Stimulated activated memory B cell treated with anti-CD40 and anti-IgM and Interleukin-4, amounts not matched to agents 10 μg/mL and 1 μg/mL and 100 μg/mL, for 72 hours (primary cell): Measurements from ENCODE around the gene TOX2.

Source experiments
- ATAC-seq: fragments of 150-1000 bp; cut with Tn5 transposase; 2 replicates; pipeline ENCODE4 v1.10.0; 2021
- H3K27ac Mint-ChIP-seq: one replicate; pipeline ENCODE4 v1.8.0; 2022; ENCODE audit warnings: mild to moderate bottlenecking, mixed read lengths
- H3K27me3 Mint-ChIP-seq: one replicate; pipeline ENCODE4 v1.8.0; 2022; ENCODE audit warnings: mixed read lengths
- H3K36me3 Mint-ChIP-seq: one replicate; pipeline ENCODE4 v1.8.0; 2022; ENCODE audit warnings: mixed read lengths
- H3K4me1 Mint-ChIP-seq: one replicate; pipeline ENCODE4 v1.8.0; 2022; ENCODE audit warnings: mixed read lengths
- H3K4me3 Mint-ChIP-seq: one replicate; pipeline ENCODE4 v1.8.0; 2022; ENCODE audit warnings: mild to moderate bottlenecking, moderate library complexity, mixed read lengths
- H3K9me3 Mint-ChIP-seq: one replicate; pipeline ENCODE4 v1.8.0; 2022; ENCODE audit warnings: mixed read lengths

The TOX2 gene

GRCh38 chr20:43914311-43915210 is at the start of gene TOX2:
Gene TOX2 (plus strand): TSS chr20:43914852. CDS start chr20:43914892, 40 bp downstream.
- Mint-ChIP-seq H3K36me3 (no peaks in the 10 kb centered on the region), H3K4me3 (peak within 1 kb of the TSS; percentile 79), H3K27ac (peak within 1 kb of the TSS; percentile 72), H3K4me1 (peaks cover 41% of the 10 kb centered on the region), H3K27me3 (peaks cover 38% of the 10 kb centered on the region), H3K9me3 (peaks cover 6% of the 10 kb centered on the region)
- ATAC-seq: peak; percentile 71

- H3K9me3 Mint-ChIP-seq: no peaks in the 10 kb centered on the region
- H3K4me3 Mint-ChIP-seq: no peak overlapping the region
- H3K4me1 Mint-ChIP-seq: no peaks in the 10 kb centered on the region
- no peak for ATAC-seq
- peaks cover 17% of the 10 kb centered on the region for H3K27me3 Mint-ChIP-seq
- H3K27ac Mint-ChIP-seq: no peak overlapping the region
- H3K36me3 Mint-ChIP-seq: no peaks in the 10 kb centered on the region
These were observed 46.6 kb upstream of the TOX2 start for GRCh38 chr20:43868091-43868490.

- Mint-ChIP-seq H3K27ac (no peak overlapping the region), H3K36me3 (no peaks in the 10 kb centered on the region), H3K9me3 (no peaks in the 10 kb centered on the region), H3K4me1 (no peaks in the 10 kb centered on the region), H3K4me3 (no peak overlapping the region), H3K27me3 (peaks cover 26% of the 10 kb centered on the region)
- no peak for ATAC-seq
These were observed 44.2 kb upstream of the TOX2 start for GRCh38 chr20:43870484-43870883.

- peaks cover 4% of the 10 kb centered on the region for H3K9me3 Mint-ChIP-seq
- ATAC-seq: no peak
- H3K27ac Mint-ChIP-seq: no peak overlapping the region
- no peaks in the 10 kb centered on the region for H3K4me1 Mint-ChIP-seq
- H3K4me3 Mint-ChIP-seq: no peak overlapping the region
- H3K27me3 Mint-ChIP-seq: peaks cover 71% of the 10 kb centered on the region
- peaks cover 6% of the 10 kb centered on the region for H3K36me3 Mint-ChIP-seq
These were observed 35.9 kb upstream of the TOX2 start for GRCh38 chr20:43878776-43879175.

- no peaks in the 10 kb centered on the region for H3K4me1 Mint-ChIP-seq
- H3K27me3 Mint-ChIP-seq: peaks cover 66% of the 10 kb centered on the region
- H3K36me3 Mint-ChIP-seq: no peaks in the 10 kb centered on the region
- no peak for ATAC-seq
- no peak overlapping the region for H3K4me3 Mint-ChIP-seq
- no peak overlapping the region for H3K27ac Mint-ChIP-seq
- H3K9me3 Mint-ChIP-seq: peaks cover 23% of the 10 kb centered on the region
These were observed 20.7 kb upstream of the TOX2 start for GRCh38 chr20:43893930-43894329.

- no peaks in the 10 kb centered on the region for H3K4me1 Mint-ChIP-seq
- H3K4me3 Mint-ChIP-seq: no peak overlapping the region
- no peak overlapping the region for H3K27ac Mint-ChIP-seq
- H3K36me3 Mint-ChIP-seq: no peaks in the 10 kb centered on the region
- H3K9me3 Mint-ChIP-seq: peaks cover 21% of the 10 kb centered on the region
- ATAC-seq: no peak
- peaks cover 60% of the 10 kb centered on the region for H3K27me3 Mint-ChIP-seq
These were observed 20.2 kb upstream of the TOX2 start for GRCh38 chr20:43894491-43894890.

- no peak for ATAC-seq
- Mint-ChIP-seq H3K4me1 (no peaks in the 10 kb centered on the region), H3K36me3 (no peaks in the 10 kb centered on the region), H3K27ac (no peak overlapping the region), H3K27me3 (peaks cover 53% of the 10 kb centered on the region), H3K4me3 (no peak overlapping the region), H3K9me3 (peaks cover 15% of the 10 kb centered on the region)
These were observed 19.4 kb upstream of the TOX2 start for GRCh38 chr20:43895235-43895634.

- H3K4me3 Mint-ChIP-seq: no peak overlapping the region
- no peaks in the 10 kb centered on the region for H3K4me1 Mint-ChIP-seq
- H3K27ac Mint-ChIP-seq: no peak overlapping the region
- H3K9me3 Mint-ChIP-seq: peaks cover 7% of the 10 kb centered on the region
- ATAC-seq: peak; percentile 11
- H3K36me3 Mint-ChIP-seq: no peaks in the 10 kb centered on the region
- peaks cover 20% of the 10 kb centered on the region for H3K27me3 Mint-ChIP-seq
These were observed 15.2 kb upstream of the TOX2 start for GRCh38 chr20:43899274-43900120.

- Mint-ChIP-seq H3K27ac (no peak overlapping the region), H3K4me3 (no peak overlapping the region), H3K9me3 (peaks cover 7% of the 10 kb centered on the region), H3K36me3 (no peaks in the 10 kb centered on the region), H3K4me1 (no peaks in the 10 kb centered on the region), H3K27me3 (peaks cover 15% of the 10 kb centered on the region)
- ATAC-seq: no peak
These were observed 14.6 kb upstream of the TOX2 start for GRCh38 chr20:43900121-43900466.

GRCh38 chr20:43900496-43900895 is 14.2 kb upstream of the TOX2 start:
- Mint-ChIP-seq H3K4me1 (no peaks in the 10 kb centered on the region), H3K36me3 (no peaks in the 10 kb centered on the region), H3K27me3 (peaks cover 15% of the 10 kb centered on the region), H3K27ac (no peak overlapping the region), H3K9me3 (peaks cover 7% of the 10 kb centered on the region), H3K4me3 (no peak overlapping the region)
- no peak for ATAC-seq

GRCh38 chr20:43901296-43901695 is 13.4 kb upstream of the TOX2 start:
- Mint-ChIP-seq H3K36me3 (no peaks in the 10 kb centered on the region), H3K4me1 (no peaks in the 10 kb centered on the region), H3K9me3 (peaks cover 4% of the 10 kb centered on the region), H3K27ac (no peak overlapping the region), H3K4me3 (no peak overlapping the region), H3K27me3 (peaks cover 7% of the 10 kb centered on the region)
- no peak for ATAC-seq

- Mint-ChIP-seq H3K4me3 (no peak overlapping the region), H3K4me1 (no peaks in the 10 kb centered on the region), H3K36me3 (no peaks in the 10 kb centered on the region), H3K9me3 (peaks cover 11% of the 10 kb centered on the region), H3K27ac (no peak overlapping the region), H3K27me3 (no peaks in the 10 kb centered on the region)
- ATAC-seq: no peak
These were observed 10.5 kb upstream of the TOX2 start for GRCh38 chr20:43903953-43904826.

- no peak for ATAC-seq
- H3K4me3 Mint-ChIP-seq: no peak overlapping the region
- H3K36me3 Mint-ChIP-seq: no peaks in the 10 kb centered on the region
- peaks cover 14% of the 10 kb centered on the region for H3K9me3 Mint-ChIP-seq
- H3K27ac Mint-ChIP-seq: no peak overlapping the region
- H3K4me1 Mint-ChIP-seq: no peaks in the 10 kb centered on the region
- no peaks in the 10 kb centered on the region for H3K27me3 Mint-ChIP-seq
These were observed 9.8 kb upstream of the TOX2 start for GRCh38 chr20:43904827-43905177.

GRCh38 chr20:43906505-43907034 is 8.1 kb upstream of the TOX2 start:
- no peak overlapping the region for H3K4me3 Mint-ChIP-seq
- H3K4me1 Mint-ChIP-seq: peaks cover 10% of the 10 kb centered on the region
- H3K27ac Mint-ChIP-seq: no peak overlapping the region
- peaks cover 9% of the 10 kb centered on the region for H3K9me3 Mint-ChIP-seq
- H3K27me3 Mint-ChIP-seq: no peaks in the 10 kb centered on the region
- ATAC-seq: no peak
- no peaks in the 10 kb centered on the region for H3K36me3 Mint-ChIP-seq

GRCh38 chr20:43909211-43909610 is 5.4 kb upstream of the TOX2 start:
- no peak for ATAC-seq
- no peak overlapping the region for H3K27ac Mint-ChIP-seq

More at GRCh38 chr20:43909211-43909610, 5.4 kb upstream of the TOX2 start:
- no peak overlapping the region for H3K4me3 Mint-ChIP-seq
- H3K9me3 Mint-ChIP-seq: peaks cover 15% of the 10 kb centered on the region
- peaks cover 16% of the 10 kb centered on the region for H3K4me1 Mint-ChIP-seq
- no peaks in the 10 kb centered on the region for H3K36me3 Mint-ChIP-seq
- peaks cover 12% of the 10 kb centered on the region for H3K27me3 Mint-ChIP-seq
